ENCODE results near the gene PCDH9. TPM values are rescaled to one million over a fixed set of nuclear protein-coding genes. Genes with fewer than 3 reads are reported as not detected.

Gene PCDH9
- total and polyA plus RNA-seq, 10 of the 15 experiments (the other 5 are each of a cell fraction or from before 2014, with no cell fraction given): 0.02 to 2.3 (median 0.05) TPM; not detected in 1

GRCh38 chr13:66962953-66963352 is 267.2 kb downstream of the PCDH9 start:
- Histone ChIP-seq H3K4me1 (ENCODE audit: control insufficient read depth, insufficient read depth, low read length) (no peaks in the 10 kb centered on the region), H3K27ac (ENCODE audit: control insufficient read depth, insufficient read depth) (no peak overlapping the region), H3K4me2 (ENCODE audit: control insufficient read depth, insufficient read depth) (no peak overlapping the region), H4K20me1 (ENCODE audit: control insufficient read depth, insufficient read depth) (no peaks in the 10 kb centered on the region), H3K27me3 (replicated peaks in 1 of 2; ENCODE audit: control insufficient read depth in 2 of 2, insufficient read depth in 2 of 2, low read length in 1 of 2) (no peaks in the 10 kb centered on the region), H3K9ac (ENCODE audit: control insufficient read depth, insufficient read depth, low read length) (no peak overlapping the region), H3K4me3 (no peak overlapping the region), H3K36me3 (ENCODE audit: control insufficient read depth in 2 of 2, insufficient read depth in 2 of 2, low read length in 1 of 2) (no peaks in the 10 kb centered on the region), H2AFZ (ENCODE audit: control insufficient read depth, low read depth, low read length) (no peak overlapping the region), H3K79me2 (ENCODE audit: control insufficient read depth, insufficient read depth, low read length) (no peaks in the 10 kb centered on the region), H3K9me3 (replicated peaks; ENCODE audit: control insufficient read depth, insufficient read depth, low read length) (no peaks in the 10 kb centered on the region)
- ATAC-seq: no peak
- RAD21 ChIA-PET (ENCODE audit: unreplicated experiment): interaction anchor here (1.1 kb wide), 1 partner anchor 826 kb away, joined by 3 read pairs; no protein-coding TSS in a partner anchor
- intact Hi-C loops (cut with micrococcal nuclease; ENCODE audit: unreplicated experiment) (no loop called here), in situ Hi-C loops (cut with MboI) (no loop called here)
- SMC1A ChIA-PET (ENCODE audit: uncharacterized antibody, unreplicated experiment): interaction anchor here (1.2 kb wide), 1 partner anchor 11 kb away, joined by 3 read pairs; no protein-coding TSS in a partner anchor
- 53% methylated on average over 4 of the region's 4 CpGs for WGBS (ENCODE audit: insufficient coverage, insufficient replicate concordance, low lambda C conversion rate, missing lambda C conversion rate)
- TF ChIP-seq ZBED1 (IDR thresholded peaks at IDR 0.05; ENCODE audit: borderline replicate concordance): no peak
- no peak for TF ChIP-seq STAT1 (conservative IDR thresholded peaks at IDR 0.05)
- no peak for TF ChIP-seq HDAC2 (IDR thresholded peaks at IDR 0.05)
- TF ChIP-seq MAX (IDR thresholded peaks at IDR 0.05; ENCODE audit: low read depth, low read length): no peak
- no peak for TF ChIP-seq RBBP5 (conservative IDR thresholded peaks at IDR 0.05)
- no peak for TF ChIP-seq SMAD5 (IDR thresholded peaks at IDR 0.05; ENCODE audit: low read depth)
- no peak for TF ChIP-seq E2F8 (IDR thresholded peaks at IDR 0.05; ENCODE audit: low read depth, partially characterized antibody)
- TF ChIP-seq POLR2AphosphoS2 (IDR thresholded peaks at IDR 0.05; ENCODE audit: low read depth, low read length): no peak
- no peak for TF ChIP-seq RELA (IDR thresholded peaks at IDR 0.05; ENCODE audit: borderline replicate concordance, partially characterized antibody)
- no peak for TF ChIP-seq MYB (IDR thresholded peaks at IDR 0.05; ENCODE audit: borderline replicate concordance, low read depth, low read length)
- CTCF ChIA-PET: no interaction called here
- no peak for FAIRE-seq
- POLR2A ChIA-PET: no interaction called here
- BruUV-seq (replicated peaks): no TSS peak
- DNase-seq (ENCODE audit: low read depth, low spot score): no peak
